Calu3 (cell line): ENCODE measurements around the gene MINDY4. TPM values are rescaled to one million over a fixed set of nuclear protein-coding genes. Genes with fewer than 3 reads are reported as not detected.

Experiments
- BruUV-seq: library from RNA; stranded (reverse); fragments of 400-500 nt; replicated peaks from 2 replicates; lab custom pipeline; 2021; lab: Mats Ljungman, UMichigan
- CTCF ChIA-PET: fragments of 300-600 bp; sonication (Branson Sonifier 250); formaldehyde crosslinking; loops from one replicate; lab custom pipeline; 2022; ENCODE audit warnings: antibody characterized with exemption; lab: Charles Lee
- DNase-seq: peaks from one replicate; pipeline ENCODE4 v3.0.0; 2022
- H3K27ac Mint-ChIP-seq: one replicate; pipeline ENCODE4 v1.8.0; 2022; ENCODE audit warnings: mixed read lengths; ENCODE audit not compliant: unreplicated experiment
- H3K27me3 Mint-ChIP-seq: one replicate; pipeline ENCODE4 v1.8.0; 2022; ENCODE audit warnings: mixed read lengths; ENCODE audit not compliant: unreplicated experiment
- H3K36me3 Mint-ChIP-seq: one replicate; pipeline ENCODE4 v1.8.0; 2022; ENCODE audit warnings: mild to moderate bottlenecking, moderate library complexity, mixed read lengths; ENCODE audit not compliant: insufficient read depth, unreplicated experiment
- H3K4me1 Mint-ChIP-seq: one replicate; pipeline ENCODE4 v1.8.0; 2022; ENCODE audit warnings: mild to moderate bottlenecking, low read depth, mixed read lengths; ENCODE audit not compliant: unreplicated experiment
- H3K4me3 Mint-ChIP-seq: one replicate; pipeline ENCODE4 v1.8.0; 2022; ENCODE audit warnings: mild to moderate bottlenecking, low read depth, moderate library complexity, mixed read lengths; ENCODE audit not compliant: unreplicated experiment
- H3K9me3 Mint-ChIP-seq: one replicate; pipeline ENCODE4 v1.8.0; 2022; ENCODE audit warnings: low read depth, mixed read lengths; ENCODE audit not compliant: unreplicated experiment
- intact Hi-C: fragments of 100-400 bp; cut with micrococcal nuclease; formaldehyde crosslinking; loops from one replicate; pipeline ENCODE4 v1.10.0; 2022; ENCODE audit not compliant: unreplicated experiment
- total RNA-seq: library from RNA; stranded (reverse); gene quantifications from 2 replicates; pipeline ENCODE4 v1.2.3, GENCODE V29; 2022
- TF ChIP-seq, protein P1 (sequence below): fragments of 200-600 bp; IDR thresholded peaks from one replicate; pipeline ENCODE4 v1.8.0; 2022; ENCODE audit warnings: antibody characterized with exemption; ENCODE audit not compliant: unreplicated experiment

MINDY4 gene
- total RNA-seq, 1 experiment from 2014 or later = 12.4 TPM

GRCh38 chr7:30867483-30867882 lies 96.3 kb downstream of the MINDY4 start:
- H3K27ac Mint-ChIP-seq = no peak overlapping the region
- intact Hi-C loops = no loop called here
- no peaks in the 10 kb centered on the region for H3K27me3 Mint-ChIP-seq
- CTCF ChIA-PET = no interaction called here
- DNase-seq = no peak
- H3K4me1 Mint-ChIP-seq = no peaks in the 10 kb centered on the region
- H3K4me3 Mint-ChIP-seq = no peak overlapping the region
- TF ChIP-seq, protein P1, sequence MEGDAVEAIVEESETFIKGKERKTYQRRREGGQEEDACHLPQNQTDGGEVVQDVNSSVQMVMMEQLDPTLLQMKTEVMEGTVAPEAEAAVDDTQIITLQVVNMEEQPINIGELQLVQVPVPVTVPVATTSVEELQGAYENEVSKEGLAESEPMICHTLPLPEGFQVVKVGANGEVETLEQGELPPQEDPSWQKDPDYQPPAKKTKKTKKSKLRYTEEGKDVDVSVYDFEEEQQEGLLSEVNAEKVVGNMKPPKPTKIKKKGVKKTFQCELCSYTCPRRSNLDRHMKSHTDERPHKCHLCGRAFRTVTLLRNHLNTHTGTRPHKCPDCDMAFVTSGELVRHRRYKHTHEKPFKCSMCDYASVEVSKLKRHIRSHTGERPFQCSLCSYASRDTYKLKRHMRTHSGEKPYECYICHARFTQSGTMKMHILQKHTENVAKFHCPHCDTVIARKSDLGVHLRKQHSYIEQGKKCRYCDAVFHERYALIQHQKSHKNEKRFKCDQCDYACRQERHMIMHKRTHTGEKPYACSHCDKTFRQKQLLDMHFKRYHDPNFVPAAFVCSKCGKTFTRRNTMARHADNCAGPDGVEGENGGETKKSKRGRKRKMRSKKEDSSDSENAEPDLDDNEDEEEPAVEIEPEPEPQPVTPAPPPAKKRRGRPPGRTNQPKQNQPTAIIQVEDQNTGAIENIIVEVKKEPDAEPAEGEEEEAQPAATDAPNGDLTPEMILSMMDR = no peak
- no peaks in the 10 kb centered on the region for H3K9me3 Mint-ChIP-seq
- no peaks in the 10 kb centered on the region for H3K36me3 Mint-ChIP-seq
- no TSS peak for BruUV-seq

DNA sequence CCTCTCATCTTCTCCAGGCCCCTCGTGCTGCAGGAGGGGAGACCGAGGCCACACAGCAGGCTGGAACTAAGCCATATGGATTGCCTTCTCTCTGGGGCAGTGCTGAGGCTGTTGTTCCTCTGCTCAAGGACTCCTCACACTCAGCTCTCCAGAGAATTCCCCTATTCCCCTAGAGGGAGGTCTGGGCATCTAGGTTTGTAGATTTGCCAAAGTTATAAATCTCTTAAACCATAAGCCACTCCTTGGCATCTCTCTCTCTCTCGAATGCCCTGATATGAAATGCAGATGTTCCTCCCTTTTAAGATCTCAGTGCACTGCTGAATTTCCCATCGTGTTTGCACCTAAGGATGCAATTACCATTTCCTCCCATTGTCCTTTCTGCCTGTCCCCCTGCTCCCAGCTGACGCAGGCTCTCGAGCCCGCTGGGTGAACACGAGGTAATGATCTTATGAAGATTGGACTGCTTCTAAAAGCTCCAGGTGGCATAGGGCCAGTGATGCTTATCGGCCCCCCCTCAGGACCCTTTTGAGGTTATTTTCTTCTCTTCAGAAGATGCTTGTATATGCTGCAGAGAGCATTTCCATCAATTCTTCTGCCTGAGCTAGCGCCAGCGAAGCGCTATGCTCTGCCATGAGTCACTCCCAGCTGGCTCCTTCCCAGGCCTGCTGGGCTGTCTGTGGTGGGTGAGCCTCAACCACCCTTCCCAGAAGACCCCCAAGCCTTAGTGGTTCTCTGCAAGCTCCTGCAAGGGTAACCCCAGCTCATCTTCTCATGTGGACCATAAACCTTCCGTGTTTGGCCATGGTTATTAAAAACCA lies 98.8 kb downstream of the MINDY4 start:
- H3K4me1 Mint-ChIP-seq = no peaks in the 10 kb centered on the region

DNA sequence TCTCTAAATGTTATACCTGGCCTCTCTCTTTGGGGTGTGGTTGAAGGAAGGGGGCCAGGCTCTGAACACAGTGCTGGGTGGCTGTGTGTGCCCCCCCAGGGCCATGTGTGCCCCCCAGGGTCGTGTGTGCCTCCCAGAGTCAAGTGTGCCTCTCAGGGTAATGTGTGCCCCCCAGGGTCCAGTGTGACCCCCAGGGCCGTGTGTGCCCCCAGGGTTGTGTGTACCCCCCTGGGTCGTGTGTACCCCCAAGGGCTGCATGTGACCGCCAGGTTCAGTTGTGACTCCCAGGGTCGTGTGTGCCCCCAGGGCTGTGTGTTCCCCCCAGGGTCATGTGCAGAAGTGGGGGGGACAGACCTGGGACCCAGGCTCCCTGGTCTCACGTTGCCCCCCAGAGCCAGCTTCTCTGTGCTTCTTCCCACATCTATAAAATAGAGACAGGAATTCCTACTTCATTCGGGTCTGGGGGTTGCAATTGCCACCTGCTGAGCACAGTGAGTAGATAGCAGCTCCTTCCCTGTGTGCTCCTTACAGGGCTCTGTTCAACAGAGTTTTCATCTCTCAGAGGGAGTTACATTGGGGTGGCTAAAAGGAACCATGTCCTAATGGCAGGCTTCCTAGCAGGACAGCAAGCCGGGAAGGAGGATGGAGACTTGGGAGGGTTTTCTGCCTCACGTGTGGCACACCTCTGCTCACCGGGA lies 99.8 kb downstream of the MINDY4 start:
- Mint-ChIP-seq H3K4me1 (no peaks in the 10 kb centered on the region), H3K27me3 (no peaks in the 10 kb centered on the region), H3K4me3 (no peak overlapping the region), H3K9me3 (no peaks in the 10 kb centered on the region), H3K36me3 (no peaks in the 10 kb centered on the region), H3K27ac (no peak overlapping the region)
- intact Hi-C loops = no loop called here
- BruUV-seq = no TSS peak
- TF ChIP-seq, protein P1 = no peak
- no peak for DNase-seq
- CTCF ChIA-PET = no interaction called here

More for the DNA sequence above, 98.8 kb downstream of the MINDY4 start:
- TF ChIP-seq, protein P1 = no peak
- CTCF ChIA-PET = interaction anchor here (0.6 kb wide), 1 partner anchor 1647 kb away, joined by 3 read pairs; no protein-coding TSS in a partner anchor
- H3K9me3 Mint-ChIP-seq = no peaks in the 10 kb centered on the region
- H3K36me3 Mint-ChIP-seq = no peaks in the 10 kb centered on the region
- BruUV-seq = no TSS peak
- H3K27me3 Mint-ChIP-seq = no peaks in the 10 kb centered on the region
- intact Hi-C loops = no loop called here
- H3K27ac Mint-ChIP-seq = no peak overlapping the region
- DNase-seq = no peak
- no peak overlapping the region for H3K4me3 Mint-ChIP-seq

GRCh38 chr7:30871655-30872054 lies 100.4 kb downstream of the MINDY4 start:
- no peaks in the 10 kb centered on the region for H3K9me3 Mint-ChIP-seq
- CTCF ChIA-PET = no interaction called here
- no peaks in the 10 kb centered on the region for H3K4me1 Mint-ChIP-seq
- DNase-seq = no peak
- BruUV-seq = no TSS peak
- H3K27ac Mint-ChIP-seq = no peak overlapping the region
- TF ChIP-seq, protein P1 = no peak
- intact Hi-C loops = no loop called here
- H3K27me3 Mint-ChIP-seq = no peaks in the 10 kb centered on the region
- no peaks in the 10 kb centered on the region for H3K36me3 Mint-ChIP-seq
- H3K4me3 Mint-ChIP-seq = no peak overlapping the region
